ENCODE data around the gene ZNF75A.

Gene ZNF75A

DNA sequence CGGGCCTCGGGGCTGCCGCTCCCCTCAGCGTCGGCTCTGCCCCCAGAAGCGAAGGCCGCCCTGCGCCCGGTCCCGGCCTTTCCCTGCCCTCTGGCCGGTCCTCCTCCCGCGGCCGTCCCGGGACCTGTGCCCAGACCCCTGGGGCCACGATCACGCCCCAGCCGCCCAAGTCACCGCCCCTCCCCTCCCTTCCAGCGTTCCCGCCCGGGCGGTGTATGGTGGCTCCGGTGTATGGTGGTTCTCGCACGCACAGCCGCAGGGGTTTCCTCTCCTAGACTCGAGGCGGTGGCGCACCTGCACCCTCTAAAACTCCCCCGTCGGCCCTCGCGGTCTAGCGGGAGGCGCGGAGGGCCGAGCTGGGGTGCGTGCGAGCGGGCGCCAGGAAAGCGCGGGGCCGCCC lies 10.1 kb upstream of the ZNF75A start:
- H3K36me3 ChIP-seq (ENCODE audit: insufficient read depth, low read depth, low read length) = peaks cover 41% of the 10 kb centered on the region
- H3K4me3 ChIP-seq (ENCODE audit: low read length) = no peak overlapping the region
- H3K27ac ChIP-seq (ENCODE audit: low read length) = no peak overlapping the region
- no peaks in the 10 kb centered on the region for H3K27me3 ChIP-seq (ENCODE audit: insufficient read depth, low read length)
- H3K9me3 ChIP-seq (ENCODE audit: insufficient read depth, low read depth, low read length) = peaks cover 59% of the 10 kb centered on the region
- no peaks in the 10 kb centered on the region for H3K4me1 ChIP-seq (ENCODE audit: insufficient read depth, low read length)
- H3K9ac ChIP-seq (ENCODE audit: low read depth, low read length) = no peak overlapping the region

- Histone ChIP-seq H3K9me3 (ENCODE audit: insufficient read depth, low read depth, low read length) (peaks cover 58% of the 10 kb centered on the region), H3K4me3 (ENCODE audit: low read length) (no peak overlapping the region), H3K27me3 (ENCODE audit: insufficient read depth, low read length) (no peaks in the 10 kb centered on the region), H3K4me1 (ENCODE audit: insufficient read depth, low read length) (no peaks in the 10 kb centered on the region), H3K27ac (ENCODE audit: low read length) (no peak overlapping the region), H3K9ac (ENCODE audit: low read depth, low read length) (no peak overlapping the region), H3K36me3 (ENCODE audit: insufficient read depth, low read depth, low read length) (peaks cover 39% of the 10 kb centered on the region)
Observed at GRCh38 chr16:3295783-3296182, 9.5 kb upstream of the ZNF75A start.

GRCh38 chr16:3304370-3304769 lies 927 bp upstream of the ZNF75A start:
- peaks cover 45% of the 10 kb centered on the region for H3K36me3 ChIP-seq (ENCODE audit: insufficient read depth, low read depth, low read length)
- no peak overlapping the region for H3K9ac ChIP-seq (ENCODE audit: low read depth, low read length)
- H3K9me3 ChIP-seq (ENCODE audit: insufficient read depth, low read depth, low read length) = peaks cover 75% of the 10 kb centered on the region

DNA sequence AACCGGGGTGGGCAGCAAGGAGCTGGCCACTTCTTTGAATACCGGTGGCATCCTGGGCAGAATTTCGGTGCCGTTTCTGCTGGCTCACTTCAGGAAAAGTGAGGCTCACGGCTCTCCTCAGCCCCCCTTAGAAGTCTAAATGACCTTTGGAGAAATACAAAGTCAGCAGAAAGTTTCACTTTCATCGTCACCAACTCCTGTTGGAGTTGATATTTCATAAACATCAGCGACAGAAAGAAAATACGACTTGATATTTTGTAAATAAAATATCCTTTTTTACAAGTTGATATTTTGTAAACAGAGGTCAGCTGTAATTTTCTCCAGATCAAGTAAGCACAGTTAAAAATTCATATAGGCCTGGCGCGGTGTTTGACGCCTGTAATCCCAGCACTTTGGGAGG lies 781 bp downstream of the ZNF75A start:
- Histone ChIP-seq H3K36me3 (ENCODE audit: insufficient read depth, low read depth, low read length) (peaks cover 43% of the 10 kb centered on the region), H3K9me3 (ENCODE audit: insufficient read depth, low read depth, low read length) (peaks cover 75% of the 10 kb centered on the region), H3K4me3 (ENCODE audit: low read length) (peak overlapping the region; percentile 87), H3K4me1 (ENCODE audit: insufficient read depth, low read length) (no peaks in the 10 kb centered on the region), H3K9ac (ENCODE audit: low read depth, low read length) (peak overlapping the region; percentile 83; the same call in 1 of the 2 replicates), H3K27me3 (ENCODE audit: insufficient read depth, low read length) (peaks cover 8% of the 10 kb centered on the region), H3K27ac (ENCODE audit: low read length) (no peak overlapping the region)

More at GRCh38 chr16:3304370-3304769, 927 bp upstream of the ZNF75A start:
- H3K4me3 ChIP-seq (ENCODE audit: low read length) = peak overlapping the region; percentile 87
- no peak overlapping the region for H3K27ac ChIP-seq (ENCODE audit: low read length)
- H3K27me3 ChIP-seq (ENCODE audit: insufficient read depth, low read length) = peaks cover 8% of the 10 kb centered on the region
- H3K4me1 ChIP-seq (ENCODE audit: insufficient read depth, low read length) = no peaks in the 10 kb centered on the region

DNA sequence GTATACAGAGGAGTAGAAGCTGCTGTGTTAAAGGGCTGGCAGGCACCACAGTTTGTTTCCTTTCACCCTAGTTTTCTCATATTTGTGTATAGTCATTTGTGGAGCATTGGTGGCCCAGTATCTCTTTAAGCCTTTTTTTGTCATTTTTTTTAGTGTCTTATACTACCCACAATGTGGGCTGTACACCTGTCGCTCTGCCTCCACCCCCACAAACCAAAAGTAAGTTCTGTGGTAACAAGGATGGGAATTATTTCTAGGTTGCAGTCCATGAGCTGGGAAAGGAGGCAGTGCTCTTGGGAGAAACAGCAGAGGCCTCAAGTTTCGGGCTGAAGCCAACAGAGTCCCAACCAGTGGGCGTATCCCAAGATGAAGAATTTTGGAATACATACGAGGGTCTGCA lies 6.2 kb downstream of the ZNF75A start:
- no peaks in the 10 kb centered on the region for H3K4me1 ChIP-seq (ENCODE audit: insufficient read depth, low read length)
- no peaks in the 10 kb centered on the region for H3K27me3 ChIP-seq (ENCODE audit: insufficient read depth, low read length)
- H3K9me3 ChIP-seq (ENCODE audit: insufficient read depth, low read depth, low read length) = peaks cover 93% of the 10 kb centered on the region
- H3K9ac ChIP-seq (ENCODE audit: low read depth, low read length) = no peak overlapping the region
- no peak overlapping the region for H3K27ac ChIP-seq (ENCODE audit: low read length)
- H3K4me3 ChIP-seq (ENCODE audit: low read length) = no peak overlapping the region
- H3K36me3 ChIP-seq (ENCODE audit: insufficient read depth, low read depth, low read length) = peaks cover 90% of the 10 kb centered on the region

GRCh38 chr16:3317315-3317999 lies 12.2 kb downstream of the ZNF75A start:
- H3K36me3 ChIP-seq (ENCODE audit: insufficient read depth, low read depth, low read length) = peaks cover 65% of the 10 kb centered on the region
- H3K27me3 ChIP-seq (ENCODE audit: insufficient read depth, low read length) = no peaks in the 10 kb centered on the region
- H3K4me3 ChIP-seq (ENCODE audit: low read length) = peak overlapping the region; percentile 47; the same call in 1 of the 2 replicates
- no peak overlapping the region for H3K27ac ChIP-seq (ENCODE audit: low read length)
- no peak overlapping the region for H3K9ac ChIP-seq (ENCODE audit: low read depth, low read length)
- H3K4me1 ChIP-seq (ENCODE audit: insufficient read depth, low read length) = no peaks in the 10 kb centered on the region
- H3K9me3 ChIP-seq (ENCODE audit: insufficient read depth, low read depth, low read length) = peaks cover 90% of the 10 kb centered on the region

GRCh38 chr16:3321816-3322215 lies 16.5 kb downstream of the ZNF75A start:
- Histone ChIP-seq H3K27ac (ENCODE audit: low read length) (no peak overlapping the region), H3K9me3 (ENCODE audit: insufficient read depth, low read depth, low read length) (peaks cover 66% of the 10 kb centered on the region), H3K9ac (ENCODE audit: low read depth, low read length) (no peak overlapping the region), H3K27me3 (ENCODE audit: insufficient read depth, low read length) (no peaks in the 10 kb centered on the region), H3K36me3 (ENCODE audit: insufficient read depth, low read depth, low read length) (peaks cover 21% of the 10 kb centered on the region), H3K4me3 (ENCODE audit: low read length) (no peak overlapping the region), H3K4me1 (ENCODE audit: insufficient read depth, low read length) (no peaks in the 10 kb centered on the region)

GRCh38 chr16:3327514-3327913 lies 22.2 kb downstream of the ZNF75A start:
- Histone ChIP-seq H3K36me3 (ENCODE audit: insufficient read depth, low read depth, low read length) (no peaks in the 10 kb centered on the region), H3K4me1 (ENCODE audit: insufficient read depth, low read length) (no peaks in the 10 kb centered on the region), H3K9ac (ENCODE audit: low read depth, low read length) (no peak overlapping the region), H3K27ac (ENCODE audit: low read length) (no peak overlapping the region), H3K27me3 (ENCODE audit: insufficient read depth, low read length) (peaks cover 3% of the 10 kb centered on the region; the same call in 1 of the 2 replicates), H3K9me3 (ENCODE audit: insufficient read depth, low read depth, low read length) (peaks cover 33% of the 10 kb centered on the region), H3K4me3 (ENCODE audit: low read length) (no peak overlapping the region)

DNA sequence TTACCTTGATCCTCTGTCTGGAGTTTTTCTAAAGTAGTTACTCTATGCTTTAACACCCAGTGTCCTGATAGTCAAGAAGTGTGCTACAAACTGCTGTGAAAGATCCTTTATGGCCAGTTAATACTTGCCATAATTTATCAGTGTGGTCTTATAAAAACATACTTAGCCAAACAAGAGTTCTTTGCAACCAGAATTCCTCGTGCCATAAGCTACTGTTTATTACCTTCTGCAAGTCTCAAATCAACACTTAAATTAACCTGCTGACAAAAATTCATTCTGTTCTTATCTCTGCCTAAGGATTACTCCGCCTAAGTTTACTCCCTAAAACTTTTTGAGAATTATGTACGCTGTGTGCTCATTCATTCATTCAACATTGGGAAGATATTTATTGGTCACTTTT lies 22.8 kb downstream of the ZNF75A start:
- H3K9ac ChIP-seq (ENCODE audit: low read depth, low read length) = no peak overlapping the region
- peaks cover 33% of the 10 kb centered on the region for H3K9me3 ChIP-seq (ENCODE audit: insufficient read depth, low read depth, low read length)
- no peaks in the 10 kb centered on the region for H3K4me1 ChIP-seq (ENCODE audit: insufficient read depth, low read length)
- H3K4me3 ChIP-seq (ENCODE audit: low read length) = no peak overlapping the region
- H3K36me3 ChIP-seq (ENCODE audit: insufficient read depth, low read depth, low read length) = no peaks in the 10 kb centered on the region
- H3K27me3 ChIP-seq (ENCODE audit: insufficient read depth, low read length) = peaks cover 3% of the 10 kb centered on the region; the same call in 1 of the 2 replicates
- no peak overlapping the region for H3K27ac ChIP-seq (ENCODE audit: low read length)

DNA sequence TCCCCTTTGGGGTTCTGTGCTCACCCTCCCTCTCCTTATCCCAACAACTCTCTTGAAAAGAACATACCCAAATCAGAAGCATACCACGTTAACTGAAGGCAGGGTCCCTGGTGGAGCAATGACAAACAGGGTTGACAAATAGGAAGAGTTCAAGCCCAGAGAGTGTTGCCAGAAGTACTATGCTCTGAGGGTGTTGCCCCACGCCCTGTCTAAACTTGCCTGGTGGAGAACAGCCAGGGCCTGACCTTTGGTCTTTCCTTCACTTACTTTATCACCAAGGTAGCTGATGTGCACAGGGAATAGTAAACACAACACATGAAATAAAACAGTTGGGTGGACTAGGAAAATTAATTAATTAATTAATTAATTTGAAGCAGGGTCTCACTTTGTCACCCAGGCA lies 23.3 kb downstream of the ZNF75A start:
- Histone ChIP-seq H3K4me3 (ENCODE audit: low read length) (no peak overlapping the region), H3K9me3 (ENCODE audit: insufficient read depth, low read depth, low read length) (peaks cover 29% of the 10 kb centered on the region; the same call in 1 of the 2 replicates), H3K27me3 (ENCODE audit: insufficient read depth, low read length) (peaks cover 3% of the 10 kb centered on the region; the same call in 1 of the 2 replicates), H3K36me3 (ENCODE audit: insufficient read depth, low read depth, low read length) (no peaks in the 10 kb centered on the region), H3K9ac (ENCODE audit: low read depth, low read length) (no peak overlapping the region), H3K4me1 (ENCODE audit: insufficient read depth, low read length) (no peaks in the 10 kb centered on the region), H3K27ac (ENCODE audit: low read length) (no peak overlapping the region)

GRCh38 chr16:3346041-3346440 lies 40.7 kb downstream of the ZNF75A start:
- H3K27me3 ChIP-seq (ENCODE audit: insufficient read depth, low read length) = no peaks in the 10 kb centered on the region
- H3K36me3 ChIP-seq (ENCODE audit: insufficient read depth, low read depth, low read length) = no peaks in the 10 kb centered on the region
- H3K4me1 ChIP-seq (ENCODE audit: insufficient read depth, low read length) = no peaks in the 10 kb centered on the region
- no peak overlapping the region for H3K27ac ChIP-seq (ENCODE audit: low read length)
- no peak overlapping the region for H3K9ac ChIP-seq (ENCODE audit: low read depth, low read length)
- peaks cover 24% of the 10 kb centered on the region for H3K9me3 ChIP-seq (ENCODE audit: insufficient read depth, low read depth, low read length)
- H3K4me3 ChIP-seq (ENCODE audit: low read length) = no peak overlapping the region

DNA sequence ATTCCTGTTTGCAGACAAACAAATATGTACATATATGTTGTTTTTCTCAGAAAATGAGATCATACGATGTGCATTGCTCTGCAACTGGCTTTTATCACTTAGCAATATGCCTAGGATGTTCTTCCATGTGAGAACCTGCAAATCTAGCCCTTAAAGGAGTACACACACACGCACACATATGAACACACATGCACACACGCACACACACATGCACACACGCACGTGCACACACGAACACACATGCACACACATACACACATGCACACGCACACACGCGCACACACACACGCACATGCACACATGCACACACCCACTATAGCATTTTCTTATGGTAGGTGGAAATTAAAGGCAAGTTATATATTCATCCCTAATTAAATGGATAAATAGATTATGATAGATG lies 42.3 kb downstream of the ZNF75A start:
- Histone ChIP-seq H3K4me1 (ENCODE audit: insufficient read depth, low read length) (no peaks in the 10 kb centered on the region), H3K4me3 (ENCODE audit: low read length) (no peak overlapping the region), H3K9me3 (ENCODE audit: insufficient read depth, low read depth, low read length) (peaks cover 15% of the 10 kb centered on the region), H3K9ac (ENCODE audit: low read depth, low read length) (no peak overlapping the region), H3K27me3 (ENCODE audit: insufficient read depth, low read length) (no peaks in the 10 kb centered on the region), H3K27ac (ENCODE audit: low read length) (no peak overlapping the region), H3K36me3 (ENCODE audit: insufficient read depth, low read depth, low read length) (no peaks in the 10 kb centered on the region)

All from iPS-20b (cell line).